HepG2 (cell line): ENCODE results near the gene FCHO1. TPM values are rescaled to one million over a fixed set of nuclear protein-coding genes. Genes with fewer than 3 reads are reported as not detected.

ENCODE experiments used
- ATAC-seq: fragments of 200-7000 bp; cut with Tn5 transposase; 3 replicates; pipeline ENCODE4 v1.9.1; 2020; ENCODE audit warnings: mild to moderate bottlenecking, moderate library complexity
- BruUV-seq: library from RNA; stranded (reverse); fragments of 400-500 nt; replicated peaks from 2 replicates; lab custom pipeline; 2021; lab: Mats Ljungman, UMichigan
- CTCF ChIA-PET: fragments of 300-600 bp; formaldehyde crosslinking; extraction: SDS; loops from one replicate; lab custom pipeline; 2021; ENCODE audit warnings: low total read pairs, inconsistent platforms, low intra/inter-chr PET ratio; lab: Yijun Ruan, JAX
- POLR2A ChIA-PET: fragments of 350-600 bp; sonication (Branson Sonifier 250); formaldehyde crosslinking; loops from one replicate; lab custom pipeline; 2020; ENCODE audit warnings: antibody characterized with exemption, inconsistent platforms; lab: Yijun Ruan, JAX
- DNase-seq: peaks from one replicate; pipeline ENCODE4 v3.0.0-alpha.2; 2015; ENCODE audit warnings: low spot score
- FAIRE-seq: peaks from 3 replicates; lab custom pipeline; 2011; peaks lifted over from hg19 to GRCh38; lab: Jason Lieb, UNC
- H2AFZ ChIP-seq: one replicate; pipeline ENCODE4 v1.6.1; 2011; ENCODE audit warnings: low read length, inconsistent platforms
- H3K27ac ChIP-seq: fragments of 300-600 bp; 3 replicates; pipeline ENCODE4 v1.8.0; 2011; ENCODE audit warnings: mixed run types, mild to moderate bottlenecking, mixed read lengths, low read length, inconsistent platforms; ENCODE audit not compliant: insufficient read depth; ENCODE audit errors: extremely low read length
- H3K27me3 ChIP-seq, 2 experiments: fragments of 200-600 bp in 1 of 2; 2 replicates in 1 of 2; 3 replicates in 1 of 2; pipeline versions ENCODE4 v1.6.0 to v1.8.0; 2011; ENCODE audit warnings: low read length in 2 of 2, mild to moderate bottlenecking in 2 of 2, moderate library complexity in 2 of 2, inconsistent platforms in 1 of 2; ENCODE audit not compliant: insufficient read depth in 2 of 2, control insufficient read depth in 1 of 2
- H3K36me3 ChIP-seq, 2 experiments: fragments of 200-600 bp in 1 of 2; replicated peaks in 1 of 2; 2 replicates in 1 of 2; 3 replicates in 1 of 2; pipeline versions ENCODE4 v1.5.1 to v1.8.0; 2011; ENCODE audit warnings: low read length in 2 of 2, inconsistent platforms in 1 of 2; ENCODE audit not compliant: insufficient read depth in 2 of 2, control insufficient read depth in 1 of 2
- H3K4me1 ChIP-seq: 2 replicates; pipeline ENCODE4 v1.5.1; 2012; ENCODE audit warnings: low read length, inconsistent platforms; ENCODE audit not compliant: insufficient read depth
- H3K4me2 ChIP-seq: 2 replicates; pipeline ENCODE4 v1.6.0; 2011; ENCODE audit warnings: low read depth, low read length, inconsistent platforms
- H3K4me3 ChIP-seq, 3 experiments: fragments of 200-600 bp in 1 of 3; sonication (generic), shearing (Covaris generic) in 1 of 3; replicated peaks in 1 of 3; 2 replicates each; pipeline ENCODE4 v1.5.1; 2011 to 2016; ENCODE audit warnings: low read length in 3 of 3, inconsistent platforms in 2 of 3, low read depth in 2 of 3, mild to moderate bottlenecking in 2 of 3, control low read depth in 1 of 3, mixed read lengths in 1 of 3; ENCODE audit not compliant: insufficient read depth in 1 of 3
- H3K79me2 ChIP-seq: one replicate; pipeline ENCODE4 v1.6.1; 2011; ENCODE audit warnings: low read length, inconsistent platforms; ENCODE audit not compliant: insufficient read depth
- H3K9ac ChIP-seq: 2 replicates; pipeline ENCODE4 v1.6.0; 2011; ENCODE audit warnings: mild to moderate bottlenecking, low read depth, low read length, inconsistent platforms; ENCODE audit not compliant: insufficient read depth
- H3K9me3 ChIP-seq: 2 replicates; pipeline ENCODE4 v1.5.1; 2012; ENCODE audit warnings: mild to moderate bottlenecking, low read length
- H4K20me1 ChIP-seq: 2 replicates; pipeline ENCODE4 v1.6.0; 2011; ENCODE audit warnings: inconsistent platforms, mild to moderate bottlenecking, low read length, moderate library complexity; ENCODE audit not compliant: insufficient read depth
- ATM ChIP-seq: fragments of 450-650 bp; IDR thresholded peaks from 2 replicates; pipeline ENCODE4 v1.7.1; 2017; ENCODE audit warnings: mild to moderate bottlenecking, borderline replicate concordance
- CENPX ChIP-seq: sonication (generic); formaldehyde crosslinking; IDR thresholded peaks from 2 replicates; pipeline ENCODE4 v1.9.0; 2021; ENCODE audit warnings: mild to moderate bottlenecking, missing genetic modification reagents, moderate library complexity
- CHCHD3 ChIP-seq: sonication (generic); formaldehyde crosslinking; IDR thresholded peaks from 2 replicates; pipeline ENCODE4 v1.8.0; 2022; ENCODE audit warnings: mild to moderate bottlenecking, missing genetic modification reagents, moderate library complexity
- CREM ChIP-seq, 2 experiments: sonication (generic) in 1 of 2; formaldehyde crosslinking in 1 of 2; IDR thresholded peaks; 2 replicates each; pipeline versions ENCODE4 v1.4.0 to v1.6.1; 2016 to 2020; ENCODE audit warnings: antibody characterized with exemption in 1 of 2, mild to moderate bottlenecking in 1 of 2, missing genetic modification reagents in 1 of 2
- HOXA5 ChIP-seq: sonication (generic); formaldehyde crosslinking; IDR thresholded peaks from 2 replicates; pipeline ENCODE4 v1.4.0; 2020; ENCODE audit warnings: missing genetic modification reagents
- HOXA7 ChIP-seq: sonication (generic); formaldehyde crosslinking; IDR thresholded peaks from 2 replicates; pipeline ENCODE4 v1.8.1; 2022; ENCODE audit warnings: mild to moderate bottlenecking, missing genetic modification reagents, moderate library complexity
- IKZF4 ChIP-seq: sonication (generic); formaldehyde crosslinking; IDR thresholded peaks from 2 replicates; pipeline ENCODE4 v1.5.1; 2020; ENCODE audit warnings: borderline replicate concordance, mild to moderate bottlenecking, low read depth, missing genetic modification reagents; ENCODE audit errors: not compliant biosample characterization
- KDM2A ChIP-seq: sonication (generic); formaldehyde crosslinking; IDR thresholded peaks from 2 replicates; pipeline ENCODE4 v1.4.0; 2020; ENCODE audit warnings: low read depth, missing genetic modification reagents, borderline replicate concordance
- NONO ChIP-seq, 2 experiments: fragments of 450-650 bp in 1 of 2; sonication (generic) in 1 of 2; formaldehyde crosslinking in 1 of 2; IDR thresholded peaks in 1 of 2; conservative IDR thresholded peaks in 1 of 2; 2 replicates each; pipeline versions ENCODE4 v1.6.1 to v1.8.0; 2017 to 2022; ENCODE audit warnings: mild to moderate bottlenecking in 1 of 2, missing genetic modification reagents in 1 of 2, moderate library complexity in 1 of 2
- ZNF3 ChIP-seq: IDR thresholded peaks from 2 replicates; pipeline ENCODE4 v1.7.0; 2017; ENCODE audit warnings: inconsistent platforms
- ZNF724P ChIP-seq: sonication (generic); formaldehyde crosslinking; IDR thresholded peaks from 2 replicates; pipeline ENCODE4 v1.8.0; 2022; ENCODE audit warnings: missing genetic modification reagents, borderline replicate concordance
- ZNF761 ChIP-seq: sonication (generic); formaldehyde crosslinking; conservative IDR thresholded peaks from 2 replicates; pipeline ENCODE4 v1.4.0; 2020; ENCODE audit warnings: mild to moderate bottlenecking, missing genetic modification reagents
- ZNF878 ChIP-seq: sonication (generic); formaldehyde crosslinking; IDR thresholded peaks from 2 replicates; pipeline ENCODE4 v1.8.1; 2023; ENCODE audit warnings: mild to moderate bottlenecking, missing genetic modification reagents, moderate library complexity
- ZSCAN25 ChIP-seq: sonication (generic); formaldehyde crosslinking; IDR thresholded peaks from 2 replicates; pipeline ENCODE4 v1.8.0; 2022; ENCODE audit warnings: mild to moderate bottlenecking, missing genetic modification reagents
- WGBS: methylation state at CpG from one replicate; pipeline ENCODE4 v1.1.6; 2017; ENCODE audit warnings: low lambda C conversion rate; 5-methylcytosine and 5-hydroxymethylcytosine counted together
- in situ Hi-C: cut with HindIII; loops from 2 replicates; pipeline ENCODE4 v1.10.0; 2017; ENCODE audit warnings: low pct_unique_long_range_greater_than_20kb; ENCODE audit not compliant: extremely low pct_ligation_motif_present
- intact Hi-C: fragments of 100-400 bp; cut with micrococcal nuclease; formaldehyde crosslinking; loops from one replicate; pipeline ENCODE4 v1.10.0; 2022; ENCODE audit not compliant: unreplicated experiment
- polyA plus RNA-seq, 8 experiments: library from polyadenylated mRNA; depleted of rRNA in 3 of 8; stranded (reverse) in 7 of 8; unstranded in 1 of 8; fragments of >200 nt; fragmentation: Illumina TruSeq in 4 of 8; extraction: Trizol in 4 of 8; gene quantifications; 2 replicates each; pipeline versions ENCODE4 v1.2.1 to v1.2.3, GENCODE V29; 2011 to 2016; ENCODE audit warnings: low read depth in 4 of 8, missing spikeins in 1 of 8, mixed read lengths in 1 of 8; ENCODE audit not compliant: insufficient read depth in 1 of 8
- total RNA-seq, 5 experiments: library from RNA; depleted of rRNA; stranded (reverse); fragments of >200 nt; fragmentation: Illumina TruSeq; extraction: Trizol; gene quantifications; 2 replicates each; pipeline ENCODE4 v1.2.3, GENCODE V29; 2016; ENCODE audit warnings: low read depth in 1 of 5
- TF ChIP-seq, protein P1 (sequence below): sonication (generic); formaldehyde crosslinking; IDR thresholded peaks from 2 replicates; pipeline ENCODE4 v1.8.0; 2022; ENCODE audit warnings: missing genetic modification reagents, mild to moderate bottlenecking, inconsistent platforms, borderline replicate concordance
- TF ChIP-seq, protein P2 (sequence below): sonication (generic); formaldehyde crosslinking; IDR thresholded peaks from 2 replicates; pipeline ENCODE4 v1.9.0; 2021; ENCODE audit warnings: missing genetic modification reagents, borderline replicate concordance

The FCHO1 gene
- total and polyA plus RNA-seq, 2 of the 13 experiments (the other 11 are each of a cell fraction or from before 2014, with no cell fraction given): 1.3 to 3.1 TPM

DNA sequence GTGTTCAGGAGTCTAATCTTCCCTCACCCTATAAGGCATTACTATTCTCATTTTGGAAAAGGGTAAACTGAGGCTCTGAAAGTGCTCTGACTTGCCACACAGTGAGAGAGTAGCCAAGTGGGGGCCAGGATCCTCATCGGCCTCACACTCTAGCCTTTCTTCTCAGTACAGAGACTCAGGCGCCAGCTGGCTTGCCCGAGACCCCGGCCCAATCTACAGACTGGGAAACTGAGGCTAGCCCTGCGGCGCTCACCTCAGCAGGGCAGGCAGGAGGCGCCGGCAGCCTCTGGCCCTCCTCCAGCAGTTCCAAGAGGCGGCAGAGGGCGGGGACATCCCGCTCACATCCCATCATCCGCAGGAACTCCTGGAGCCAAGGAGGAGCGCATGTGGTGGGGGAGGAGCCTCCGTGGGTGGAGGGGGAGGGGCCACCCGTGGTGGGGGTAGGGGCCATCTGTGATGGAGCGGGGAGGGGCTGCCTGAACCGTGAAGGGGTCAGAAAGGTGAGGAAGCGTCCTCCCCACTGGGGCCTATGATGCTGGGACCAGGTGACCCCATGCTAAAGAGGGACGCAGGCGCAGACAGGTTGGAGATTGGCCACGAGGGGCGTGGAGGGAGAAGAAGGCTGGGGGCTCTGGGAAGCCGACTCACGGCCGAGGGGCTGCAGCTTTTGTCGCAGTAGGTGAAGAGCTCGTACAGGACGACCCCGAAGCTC is 78.7 kb downstream of the FCHO1 start:
- no TSS peak for BruUV-seq
- in situ Hi-C loops (no loop called here), intact Hi-C loops (no loop called here)
- ChIA-PET CTCF (no interaction called here), POLR2A (interaction anchor here (0.9 to 1.2 kb wide), 2 partner anchors 18 to 19 kb away, joined by 3 to 4 read pairs; partner anchors contain the start of gene JAK3)
- no peak overlapping the region for H3K4me3 ChIP-seq
- H4K20me1 ChIP-seq: no peaks in the 10 kb centered on the region
- TF ChIP-seq ZNF724P (CRISPR knock-in tag) (no peak), HOXA7 (CRISPR knock-in tag) (no peak), NONO (IDR thresholded peaks at IDR 0.05) (no peak), NONO (CRISPR knock-in tag; conservative IDR thresholded peaks at IDR 0.05) (no peak), ATM (no peak), HOXA5 (CRISPR knock-in tag) (no peak), ZNF3 (CRISPR knock-in tag) (no peak), ZNF761 (no peak), ZSCAN25 (no peak), CREM (IDR thresholded peaks at IDR 0.05) (no peak), CREM (CRISPR knock-in tag; IDR thresholded peaks at IDR 0.05) (no peak), CENPX (CRISPR knock-in tag) (no peak), ZNF878 (CRISPR knock-in tag) (no peak), KDM2A (CRISPR knock-in tag) (no peak), CHCHD3 (no peak), IKZF4 (CRISPR knock-in tag) (no peak)
- TF ChIP-seq, protein P1, sequence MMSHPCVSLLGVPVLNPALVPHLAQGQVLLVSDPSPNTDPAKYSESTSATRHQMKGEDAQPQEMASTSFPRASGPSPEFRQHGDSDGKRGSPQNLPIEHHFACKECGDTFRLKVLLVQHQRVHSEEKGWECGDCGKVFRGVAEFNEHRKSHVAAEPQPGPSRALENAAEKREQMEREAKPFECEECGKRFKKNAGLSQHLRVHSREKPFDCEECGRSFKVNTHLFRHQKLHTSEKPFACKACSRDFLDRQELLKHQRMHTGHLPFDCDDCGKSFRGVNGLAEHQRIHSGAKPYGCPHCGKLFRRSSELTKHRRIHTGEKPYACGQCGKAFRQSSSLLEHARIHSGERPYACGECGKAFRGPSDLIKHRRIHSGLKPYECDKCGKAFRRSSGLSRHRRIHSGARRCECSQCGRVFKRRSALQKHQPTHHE (CRISPR knock-in tag): no peak
- TF ChIP-seq, protein P2, sequence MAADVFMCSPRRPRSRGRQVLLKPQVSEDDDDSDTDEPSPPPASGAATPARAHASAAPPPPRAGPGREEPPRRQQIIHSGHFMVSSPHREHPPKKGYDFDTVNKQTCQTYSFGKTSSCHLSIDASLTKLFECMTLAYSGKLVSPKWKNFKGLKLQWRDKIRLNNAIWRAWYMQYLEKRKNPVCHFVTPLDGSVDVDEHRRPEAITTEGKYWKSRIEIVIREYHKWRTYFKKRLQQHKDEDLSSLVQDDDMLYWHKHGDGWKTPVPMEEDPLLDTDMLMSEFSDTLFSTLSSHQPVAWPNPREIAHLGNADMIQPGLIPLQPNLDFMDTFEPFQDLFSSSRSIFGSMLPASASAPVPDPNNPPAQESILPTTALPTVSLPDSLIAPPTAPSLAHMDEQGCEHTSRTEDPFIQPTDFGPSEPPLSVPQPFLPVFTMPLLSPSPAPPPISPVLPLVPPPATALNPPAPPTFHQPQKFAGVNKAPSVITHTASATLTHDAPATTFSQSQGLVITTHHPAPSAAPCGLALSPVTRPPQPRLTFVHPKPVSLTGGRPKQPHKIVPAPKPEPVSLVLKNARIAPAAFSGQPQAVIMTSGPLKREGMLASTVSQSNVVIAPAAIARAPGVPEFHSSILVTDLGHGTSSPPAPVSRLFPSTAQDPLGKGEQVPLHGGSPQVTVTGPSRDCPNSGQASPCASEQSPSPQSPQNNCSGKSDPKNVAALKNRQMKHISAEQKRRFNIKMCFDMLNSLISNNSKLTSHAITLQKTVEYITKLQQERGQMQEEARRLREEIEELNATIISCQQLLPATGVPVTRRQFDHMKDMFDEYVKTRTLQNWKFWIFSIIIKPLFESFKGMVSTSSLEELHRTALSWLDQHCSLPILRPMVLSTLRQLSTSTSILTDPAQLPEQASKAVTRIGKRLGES (CRISPR knock-in tag): no peak
- no peaks in the 10 kb centered on the region for H3K27me3 ChIP-seq
- DNase-seq (no peak), FAIRE-seq (no peak), ATAC-seq (no peak)
- H3K4me2 ChIP-seq: no peak overlapping the region
- H3K4me1 ChIP-seq: 0 out of 2 replicates have a peak, but pooled peaks cover 7% of the 10 kb centered on the region
- no peak overlapping the region for H2AFZ ChIP-seq
- H3K36me3 ChIP-seq: no peaks in the 10 kb centered on the region; a peak in 2 of 5 replicates
- 91% methylated on average over 28 of the region's 29 CpGs for WGBS
- no peaks in the 10 kb centered on the region for H3K79me2 ChIP-seq
- H3K27ac ChIP-seq: no peak overlapping the region
- no peaks in the 10 kb centered on the region for H3K9me3 ChIP-seq
- H3K9ac ChIP-seq: no peak overlapping the region
